ENCODE results near the gene ST8SIA6. TPM values are rescaled to one million over a fixed set of nuclear protein-coding genes. Genes with fewer than 3 reads are reported as not detected.

Gene ST8SIA6
- total and polyA plus RNA-seq, 8 donors: 3.3 to 13.3 (median 8.8) TPM

- no peak for TF ChIP-seq CTCF (IDR thresholded peaks at IDR 0.05)
- DNase-seq (no peak), ATAC-seq (no peak)
- peaks cover 7 to 30% of the 10 kb centered on the region in 2 donors for H3K4me1 ChIP-seq
- no peaks in the 10 kb centered on the region for H3K9me3 ChIP-seq
- H3K4me3 ChIP-seq: no peak overlapping the region
- H3K27ac ChIP-seq: no peak overlapping the region
- peaks cover 23 to 51% of the 10 kb centered on the region in 2 donors for H3K27me3 ChIP-seq
- intact Hi-C loops (cut with DNase I): no loop called here
- no peaks in the 10 kb centered on the region for H3K36me3 ChIP-seq
Observed at GRCh38 chr10:17456032-17456548, 1.7 kb upstream of the ST8SIA6 start.

GRCh38 chr10:17455015-17455520 lies 673 bp upstream of the ST8SIA6 start:
- H3K9me3 ChIP-seq: peaks cover 0 to 2% of the 10 kb centered on the region in 2 donors
- peak overlapping the region; percentile 26 to 79 for H3K27ac ChIP-seq
- H3K27me3 ChIP-seq: peaks cover 23 to 58% of the 10 kb centered on the region in 2 donors
- no peaks in the 10 kb centered on the region for H3K36me3 ChIP-seq
- intact Hi-C loops (cut with DNase I): no loop called here
- H3K4me1 ChIP-seq: peaks cover 7 to 25% of the 10 kb centered on the region in 2 donors
- no peak for ATAC-seq
- H3K4me3 ChIP-seq: peak overlapping the region in 1 of 2 donors; percentile 49
- TF ChIP-seq CTCF (IDR thresholded peaks at IDR 0.05): no peak
- no peak for DNase-seq

GRCh38 chr10:17453373-17454091 lies 863 bp downstream of the ST8SIA6 start:
- peak; percentile 88 for ATAC-seq
- TF ChIP-seq CTCF (IDR thresholded peaks at IDR 0.05): no peak
- peak overlapping the region; percentile 25 to 49 for H3K4me3 ChIP-seq
- peak overlapping the region; percentile 26 to 79 for H3K27ac ChIP-seq
- peaks cover 7 to 25% of the 10 kb centered on the region in 2 donors for H3K4me1 ChIP-seq
- intact Hi-C loops (cut with DNase I): no loop called here
- peaks cover 0 to 15% of the 10 kb centered on the region in 2 donors for H3K9me3 ChIP-seq
- DNase-seq: peak in 3 of 4 donors; percentile 43 to 87 (median 46)
- peaks cover 23 to 59% of the 10 kb centered on the region in 2 donors for H3K27me3 ChIP-seq
- no peaks in the 10 kb centered on the region for H3K36me3 ChIP-seq

- Histone ChIP-seq H3K27me3 (peaks cover 23 to 59% of the 10 kb centered on the region in 2 donors), H3K4me1 (peaks cover 7 to 25% of the 10 kb centered on the region in 2 donors), H3K36me3 (peaks cover 0 to 4% of the 10 kb centered on the region in 2 donors), H3K4me3 (peak overlapping the region; percentile 25 to 49), H3K27ac (peak overlapping the region in 1 of 2 donors; percentile 79), H3K9me3 (peaks cover 0 to 20% of the 10 kb centered on the region in 2 donors)
- TF ChIP-seq CTCF (IDR thresholded peaks at IDR 0.05): no peak
- DNase-seq (no peak), ATAC-seq (no peak)
- intact Hi-C loops (cut with DNase I): no loop called here
Observed at GRCh38 chr10:17453035-17453372, 1.4 kb downstream of the ST8SIA6 start.

All from left lung (tissue), 10 donors.